Testis (tissue), 2 donors: Measurements from ENCODE around the gene AMMECR1L.

ENCODE experiments used
- CTCF ChIP-seq, 3 experiments: fragments of 450-650 bp in 2 of 3; fragments of 200-600 bp in 1 of 3; sonication (generic) in 1 of 3; IDR thresholded peaks; one replicate each; pipeline ENCODE4 v1.5.1; 2016 to 2019; ENCODE audit warnings: antibody characterized with exemption in 3 of 3, mild to moderate bottlenecking in 2 of 3, moderate library complexity in 1 of 3
- POLR2A ChIP-seq: fragments of 450-650 bp; IDR thresholded peaks from one replicate; pipeline ENCODE4 v1.6.1; 2017; ENCODE audit warnings: antibody characterized with exemption, mild to moderate bottlenecking, moderate library complexity

- TF ChIP-seq CTCF (IDR thresholded peaks at IDR 0.05), result no peak
- TF ChIP-seq POLR2A, result no peak
Observed at GRCh38 chr2:127888772-127889171, 3.0 kb upstream of the AMMECR1L start.
